H1 (cell line): ENCODE results near the gene SKAP1. TPM values are rescaled to one million over a fixed set of nuclear protein-coding genes. Genes with fewer than 3 reads are reported as not detected.

ENCODE experiments used
- BACH1 ChIP-seq: IDR thresholded peaks from 2 replicates; pipeline ENCODE4 v1.6.1; 2012; ENCODE audit warnings: low read length, improper control_type of control experiment
- CREB1 ChIP-seq: IDR thresholded peaks from 2 replicates; pipeline ENCODE4 v1.6.1; 2012; ENCODE audit warnings: inconsistent platforms
- RBBP5 ChIP-seq: IDR thresholded peaks from 2 replicates; pipeline ENCODE4 v1.7.1; 2012; ENCODE audit warnings: low read depth, mild to moderate bottlenecking, inconsistent platforms, low read length, moderate library complexity, borderline replicate concordance
- SIN3A ChIP-seq, 2 experiments: IDR thresholded peaks in 1 of 2; conservative IDR thresholded peaks in 1 of 2; 2 replicates each; pipeline ENCODE4 v1.6.1; 2011 to 2012; ENCODE audit warnings: low read length in 2 of 2, improper control_type of control experiment in 1 of 2, low read depth in 1 of 2, mild to moderate bottlenecking in 1 of 2
- SUZ12 ChIP-seq: fragments of 200-600 bp; sonication (generic); IDR thresholded peaks from 2 replicates; pipeline ENCODE4 v1.6.1; 2012; ENCODE audit warnings: mild to moderate bottlenecking, inconsistent platforms, low read length, moderate library complexity, mixed read lengths
- YY1 ChIP-seq: IDR thresholded peaks from 2 replicates; pipeline ENCODE4 v1.6.1; 2011; ENCODE audit warnings: low read depth, mild to moderate bottlenecking, low read length
- polyA plus RNA-seq, 7 experiments: library from polyadenylated mRNA; depleted of rRNA in 3 of 7; stranded (reverse) in 5 of 7; unstranded in 2 of 7; fragments of >200 nt in 5 of 7; fragments of 200-250 nt in 2 of 7; gene quantifications; 1 replicate in 5 of 7; 2 replicates in 1 of 7; 4 replicates in 1 of 7; pipeline versions ENCODE4 v1.2.1 to v1.2.3, GENCODE V29; 2011 to 2013; ENCODE audit warnings: missing spikeins in 2 of 7, mixed read lengths in 2 of 7
- total RNA-seq: library from RNA; stranded (reverse); fragmentation: NEBNext Ultra II Directional; extraction: Animal tissue kit (Norgen Biotek cat#: 25700); gene quantifications from 2 replicates; pipeline ENCODE4 v1.2.1, GENCODE V29; 2021

Gene SKAP1
- total and polyA plus RNA-seq, 2 of the 8 experiments (the other 6 are each of a cell fraction or from before 2014, with no cell fraction given): not detected

GRCh38 chr17:48132385-48132784, 297.6 kb downstream of the SKAP1 start (continued):
- TF ChIP-seq RBBP5 (no peak), BACH1 (no peak), CREB1 (no peak), YY1 (no peak), SIN3A (conservative IDR thresholded peaks at IDR 0.05 in 1 of 2, IDR thresholded peaks at IDR 0.05 in 1 of 2; ENCODE audit: low read depth in 1 of 2, low read length in 2 of 2) (no peak), SUZ12 (no peak)
